Measurements from ENCODE around the gene CCDC15. TPM values are rescaled to one million over a fixed set of nuclear protein-coding genes. Genes with fewer than 3 reads are reported as not detected.
A peak's percentile ranks its signal among the peaks of the same experiment; 100 is the strongest.

CCDC15 gene
- total RNA-seq, 1 donor from 2014 or later, result 2.9 TPM

DNA sequence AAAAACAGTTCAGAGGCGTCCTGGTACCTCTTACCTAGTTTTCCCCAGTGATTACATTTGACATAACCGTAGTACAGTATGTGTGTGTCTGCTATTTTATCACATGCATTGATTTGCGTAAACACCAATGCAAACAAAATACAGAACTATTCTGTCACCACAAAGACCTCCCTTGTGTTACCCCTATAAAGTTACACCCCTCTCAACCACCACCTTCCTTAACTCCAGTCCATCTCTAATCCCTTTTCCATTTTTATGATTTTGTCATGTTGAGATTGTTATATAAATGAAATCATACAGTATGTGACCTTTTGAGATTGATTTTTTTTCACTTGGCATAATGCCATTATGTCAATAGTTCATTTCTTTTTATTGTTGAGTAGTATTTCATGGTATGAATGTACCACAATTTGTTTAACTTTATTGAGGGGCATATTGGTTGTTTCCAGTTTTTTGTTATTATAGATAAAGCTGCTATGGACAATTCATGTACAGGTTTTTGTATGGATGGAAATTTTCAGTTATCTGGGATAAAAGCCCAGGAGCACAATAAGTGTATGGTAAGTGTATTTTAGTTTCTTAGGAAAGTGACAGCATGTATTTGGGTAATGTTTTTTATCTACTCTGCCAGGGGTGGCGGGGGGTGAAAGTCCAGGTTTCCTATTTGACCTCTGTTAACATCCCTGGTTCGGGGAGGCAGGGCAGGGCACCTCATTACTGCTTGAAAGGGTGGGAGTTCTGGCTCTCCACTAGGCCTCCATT, 103.1 kb downstream of the CCDC15 start:
- Histone ChIP-seq H3K27me3 (no peaks in the 10 kb centered on the region), H3K9me3 (no peaks in the 10 kb centered on the region), H3K4me1 (no peaks in the 10 kb centered on the region), H3K4me3 (no peak overlapping the region), H3K36me3 (no peaks in the 10 kb centered on the region), H3K27ac (no peak overlapping the region)
- intact Hi-C loops (cut with DNase I), result no loop called here
- TF ChIP-seq, protein P1, sequence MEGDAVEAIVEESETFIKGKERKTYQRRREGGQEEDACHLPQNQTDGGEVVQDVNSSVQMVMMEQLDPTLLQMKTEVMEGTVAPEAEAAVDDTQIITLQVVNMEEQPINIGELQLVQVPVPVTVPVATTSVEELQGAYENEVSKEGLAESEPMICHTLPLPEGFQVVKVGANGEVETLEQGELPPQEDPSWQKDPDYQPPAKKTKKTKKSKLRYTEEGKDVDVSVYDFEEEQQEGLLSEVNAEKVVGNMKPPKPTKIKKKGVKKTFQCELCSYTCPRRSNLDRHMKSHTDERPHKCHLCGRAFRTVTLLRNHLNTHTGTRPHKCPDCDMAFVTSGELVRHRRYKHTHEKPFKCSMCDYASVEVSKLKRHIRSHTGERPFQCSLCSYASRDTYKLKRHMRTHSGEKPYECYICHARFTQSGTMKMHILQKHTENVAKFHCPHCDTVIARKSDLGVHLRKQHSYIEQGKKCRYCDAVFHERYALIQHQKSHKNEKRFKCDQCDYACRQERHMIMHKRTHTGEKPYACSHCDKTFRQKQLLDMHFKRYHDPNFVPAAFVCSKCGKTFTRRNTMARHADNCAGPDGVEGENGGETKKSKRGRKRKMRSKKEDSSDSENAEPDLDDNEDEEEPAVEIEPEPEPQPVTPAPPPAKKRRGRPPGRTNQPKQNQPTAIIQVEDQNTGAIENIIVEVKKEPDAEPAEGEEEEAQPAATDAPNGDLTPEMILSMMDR (IDR thresholded peaks at IDR 0.05), result no peak
- TF ChIP-seq POLR2AphosphoS5 (IDR thresholded peaks at IDR 0.05; ENCODE audit: insufficient read depth in 1 of 2, low read depth in 1 of 2) (no peak), POLR2A (IDR thresholded peaks at IDR 0.05) (no peak)
- DNase-seq (ENCODE audit: extremely low spot score in 2 of 2), result no peak

DNA sequence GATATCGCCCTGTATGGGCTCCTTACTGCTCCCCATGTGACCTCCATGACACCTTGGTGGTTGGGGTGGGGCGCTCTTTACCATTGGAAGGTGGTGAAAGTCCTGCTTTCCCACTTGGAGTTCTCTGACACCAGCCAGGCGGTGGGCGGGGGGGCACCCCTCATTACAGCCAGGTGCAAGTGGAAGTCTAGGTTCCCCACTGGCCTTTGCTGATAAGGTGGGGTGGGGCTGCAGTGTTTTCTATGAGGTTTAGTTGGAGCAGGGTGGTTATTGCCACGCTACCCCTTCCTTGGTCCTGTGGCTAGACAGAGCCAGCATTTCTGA, 103.7 kb downstream of the CCDC15 start:
- Histone ChIP-seq H3K36me3 (no peaks in the 10 kb centered on the region), H3K9me3 (no peaks in the 10 kb centered on the region), H3K27me3 (no peaks in the 10 kb centered on the region), H3K27ac (no peak overlapping the region), H3K4me3 (no peak overlapping the region), H3K4me1 (no peaks in the 10 kb centered on the region)
- intact Hi-C loops (cut with DNase I), result no loop called here
- DNase-seq (ENCODE audit: extremely low spot score in 2 of 2), result no peak
- TF ChIP-seq POLR2A (IDR thresholded peaks at IDR 0.05), result no peak
- TF ChIP-seq, protein P1 (IDR thresholded peaks at IDR 0.05), result no peak
- no peak for TF ChIP-seq POLR2AphosphoS5 (IDR thresholded peaks at IDR 0.05; ENCODE audit: insufficient read depth in 1 of 2, low read depth in 1 of 2)

DNA sequence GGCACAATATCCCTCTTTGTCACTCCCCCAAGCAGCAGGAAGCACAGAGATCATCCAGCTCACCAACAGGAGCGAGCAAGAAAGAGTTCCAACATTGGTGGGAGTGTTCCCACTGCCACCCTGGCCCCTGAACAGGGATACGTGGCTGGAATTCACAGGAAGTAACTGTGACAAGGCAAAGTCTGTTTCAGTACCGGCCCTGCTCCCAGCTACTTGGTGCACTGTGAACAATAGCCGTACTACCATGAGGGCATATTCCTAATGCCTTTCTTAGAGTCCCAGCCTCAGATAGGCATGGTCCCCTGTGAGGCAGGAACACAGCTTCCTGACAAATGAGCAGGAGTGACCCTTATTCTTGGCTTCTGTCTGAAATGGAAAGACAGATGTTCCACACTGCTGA, 107.3 kb downstream of the CCDC15 start:
- H3K4me3 ChIP-seq, result no peak overlapping the region
- intact Hi-C loops (cut with DNase I), result no loop called here
- H3K4me1 ChIP-seq, result peaks cover 10% of the 10 kb centered on the region
- no peaks in the 10 kb centered on the region for H3K36me3 ChIP-seq
- no peak for TF ChIP-seq POLR2AphosphoS5 (IDR thresholded peaks at IDR 0.05; ENCODE audit: insufficient read depth in 1 of 2, low read depth in 1 of 2)
- TF ChIP-seq, protein P1 (IDR thresholded peaks at IDR 0.05), result no peak
- TF ChIP-seq POLR2A (IDR thresholded peaks at IDR 0.05), result no peak
- no peaks in the 10 kb centered on the region for H3K9me3 ChIP-seq
- H3K27me3 ChIP-seq, result no peaks in the 10 kb centered on the region
- no peak for DNase-seq (ENCODE audit: extremely low spot score in 2 of 2)
- H3K27ac ChIP-seq, result no peak overlapping the region

DNA sequence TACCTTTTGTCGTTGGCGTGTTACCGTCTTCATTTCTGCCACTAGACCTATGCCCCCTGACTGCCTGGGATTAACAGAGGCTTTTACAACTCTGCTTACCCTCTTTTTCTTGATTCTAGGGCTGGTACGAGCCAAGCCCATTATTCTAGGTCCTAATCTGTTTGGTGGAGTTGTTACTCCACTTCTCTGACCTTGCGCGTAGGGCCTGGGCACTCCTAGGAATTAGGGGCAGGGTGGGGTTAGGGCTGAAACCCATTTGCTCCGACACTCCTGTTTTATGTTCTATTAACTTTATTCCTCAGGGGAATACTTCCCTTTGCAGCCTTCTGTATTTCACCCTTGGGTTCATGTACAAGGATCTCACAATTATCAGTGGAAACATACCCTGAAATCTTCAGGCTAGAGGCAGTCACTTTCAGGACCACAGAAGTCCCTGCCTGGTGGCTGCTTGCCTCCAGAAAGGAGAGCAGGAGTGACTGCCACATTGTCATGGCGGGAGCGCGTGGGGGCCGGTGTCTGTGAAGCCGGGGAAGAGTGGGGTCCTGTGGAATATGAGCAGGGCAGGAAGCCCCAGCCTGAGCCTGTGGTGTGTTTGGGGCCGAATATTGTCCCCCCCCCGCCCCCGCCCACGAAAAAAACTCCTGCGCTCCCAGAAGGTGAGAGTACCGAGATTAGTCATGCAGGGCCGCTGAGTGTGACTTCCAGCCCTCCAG, 108.4 kb downstream of the CCDC15 start:
- Histone ChIP-seq H3K36me3 (no peaks in the 10 kb centered on the region), H3K4me1 (peaks cover 10% of the 10 kb centered on the region), H3K9me3 (no peaks in the 10 kb centered on the region), H3K4me3 (peak overlapping the region; percentile 44 to 62), H3K27ac (peak overlapping the region; percentile 61), H3K27me3 (no peaks in the 10 kb centered on the region)
- intact Hi-C loops (cut with DNase I), result no loop called here
- TF ChIP-seq POLR2AphosphoS5 (IDR thresholded peaks at IDR 0.05; ENCODE audit: insufficient read depth in 1 of 2, low read depth in 1 of 2) (no peak), POLR2A (IDR thresholded peaks at IDR 0.05) (no peak)
- TF ChIP-seq, protein P1 (IDR thresholded peaks at IDR 0.05), result no peak
- no peak for DNase-seq (ENCODE audit: extremely low spot score in 2 of 2)

DNA sequence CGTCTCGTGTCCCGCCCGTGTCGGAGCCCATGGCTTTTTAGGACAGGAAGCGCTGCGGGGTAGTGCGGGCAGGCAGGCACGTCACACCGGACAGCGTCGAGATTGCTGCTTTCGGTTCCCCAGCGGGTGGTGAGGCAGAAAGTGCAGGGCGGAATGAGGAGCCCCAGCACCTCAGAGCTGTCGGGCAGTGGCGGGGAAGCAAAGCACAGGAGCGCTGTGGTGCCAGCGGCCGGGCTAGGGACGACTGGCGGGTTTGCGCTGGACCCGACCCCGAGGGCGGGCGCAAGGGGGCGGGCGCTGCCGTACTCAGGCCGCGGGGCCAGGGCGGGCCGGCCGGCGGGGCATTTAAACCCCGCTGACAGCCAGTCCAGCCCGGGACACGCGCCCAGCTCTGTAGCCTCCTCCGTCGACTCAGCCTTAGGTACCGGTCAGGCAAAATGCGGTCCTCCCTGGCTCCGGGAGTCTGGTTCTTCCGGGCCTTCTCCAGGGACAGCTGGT, 109.0 kb downstream of the CCDC15 start, which contains the start of gene SLC37A2:
Gene SLC37A2 (plus strand): TSS at position 375 of the 498 bp plus-strand sequence. CDS start 63 bp downstream, at position 438.
- Histone ChIP-seq H3K36me3 (no peaks in the 10 kb centered on the region), H3K4me1 (peaks cover 10% of the 10 kb centered on the region), H3K4me3 (peak within 1 kb of the TSS; percentile 44 to 62), H3K27me3 (no peaks in the 10 kb centered on the region), H3K9me3 (no peaks in the 10 kb centered on the region), H3K27ac (peak within 1 kb of the TSS; percentile 61)
- TF ChIP-seq, protein P1 (IDR thresholded peaks at IDR 0.05), result peak in 1 of 3 experiments; percentile 20
- peak in 1 of 2 donors; percentile 57 for TF ChIP-seq POLR2AphosphoS5 (IDR thresholded peaks at IDR 0.05; ENCODE audit: insufficient read depth in 1 of 2, low read depth in 1 of 2)
- TF ChIP-seq POLR2A (IDR thresholded peaks at IDR 0.05), result no peak
- intact Hi-C loops (cut with DNase I), result no loop called here
- no peak for DNase-seq (ENCODE audit: extremely low spot score in 2 of 2)

Data from vagina (tissue), 2 donors.